GM11168 (cell line): ENCODE measurements around the gene EFCAB6.

Source experiments
- in situ Hi-C: fragments of 300-500 bp; cut with MboI; formaldehyde crosslinking; loops from one replicate; pipeline ENCODE4 v1.12.0; 2022; ENCODE audit warnings: low sequenced_read_pairs; ENCODE audit not compliant: unreplicated experiment

The EFCAB6 gene

GRCh38 chr22:43818981-43819380 lies 6.9 kb upstream of the EFCAB6 start:
- in situ Hi-C loops: no loop called here

- in situ Hi-C loops: no loop called here
Measured at GRCh38 chr22:43817402-43817801, 5.3 kb upstream of the EFCAB6 start.

GRCh38 chr22:43814264-43814663 lies 2.2 kb upstream of the EFCAB6 start:
- in situ Hi-C loops: no loop called here

GRCh38 chr22:43812890-43813289 lies 785 bp upstream of the EFCAB6 start:
- in situ Hi-C loops: no loop called here

- in situ Hi-C loops: no loop called here
Measured at GRCh38 chr22:43811777-43812148, 342 bp downstream of the EFCAB6 start.

GRCh38 chr22:43802897-43803495 lies 9.1 kb downstream of the EFCAB6 start:
- in situ Hi-C loops: no loop called here

GRCh38 chr22:43800970-43801369 lies 11.1 kb downstream of the EFCAB6 start:
- in situ Hi-C loops: no loop called here

- in situ Hi-C loops: no loop called here
Measured at GRCh38 chr22:43798492-43798891, 13.6 kb downstream of the EFCAB6 start.

GRCh38 chr22:43796567-43796966 lies 15.5 kb downstream of the EFCAB6 start:
- in situ Hi-C loops: no loop called here

- in situ Hi-C loops: no loop called here
Measured at GRCh38 chr22:43795320-43795719, 16.8 kb downstream of the EFCAB6 start.

GRCh38 chr22:43792905-43793304 lies 19.2 kb downstream of the EFCAB6 start:
- in situ Hi-C loops: no loop called here

GRCh38 chr22:43789452-43789851 lies 22.7 kb downstream of the EFCAB6 start:
- in situ Hi-C loops: no loop called here

- in situ Hi-C loops: no loop called here
Measured at GRCh38 chr22:43783777-43784176, 28.3 kb downstream of the EFCAB6 start.

GRCh38 chr22:43782448-43782847 lies 29.7 kb downstream of the EFCAB6 start:
- in situ Hi-C loops: no loop called here

GRCh38 chr22:43777286-43777685 lies 34.8 kb downstream of the EFCAB6 start:
- in situ Hi-C loops: no loop called here

- in situ Hi-C loops: no loop called here
Measured at GRCh38 chr22:43776081-43776670, 35.9 kb downstream of the EFCAB6 start.

- in situ Hi-C loops: no loop called here
Measured at GRCh38 chr22:43774318-43774915, 37.7 kb downstream of the EFCAB6 start.

- in situ Hi-C loops: no loop called here
Measured at GRCh38 chr22:43772831-43773230, 39.3 kb downstream of the EFCAB6 start.

GRCh38 chr22:43755452-43755851 lies 56.7 kb downstream of the EFCAB6 start:
- in situ Hi-C loops: no loop called here

GRCh38 chr22:43755011-43755410 lies 57.1 kb downstream of the EFCAB6 start:
- in situ Hi-C loops: no loop called here

GRCh38 chr22:43754176-43754575 lies 57.9 kb downstream of the EFCAB6 start:
- in situ Hi-C loops: no loop called here

GRCh38 chr22:43753688-43754087 lies 58.4 kb downstream of the EFCAB6 start:
- in situ Hi-C loops: no loop called here
